Measurements from ENCODE around the gene ARAP2.

GRCh38 chr4:36027203-36027602 lies 217.1 kb downstream of the ARAP2 start:
- TF ChIP-seq POLR2A (IDR thresholded peaks at IDR 0.05; ENCODE audit: low read depth, low read length) (no peak), POLR2AphosphoS5 (IDR thresholded peaks at IDR 0.05; ENCODE audit: low read depth, low read length) (no peak), TAF1 (IDR thresholded peaks at IDR 0.05; ENCODE audit: borderline replicate concordance, low read depth, low read length) (no peak)
